ENCODE data around the gene HOXD13. TPM values are rescaled to one million over a fixed set of nuclear protein-coding genes. Genes with fewer than 3 reads are reported as not detected.

HOXD13 gene
- total RNA-seq, 2 experiments from 2014 or later = not detected

DNA sequence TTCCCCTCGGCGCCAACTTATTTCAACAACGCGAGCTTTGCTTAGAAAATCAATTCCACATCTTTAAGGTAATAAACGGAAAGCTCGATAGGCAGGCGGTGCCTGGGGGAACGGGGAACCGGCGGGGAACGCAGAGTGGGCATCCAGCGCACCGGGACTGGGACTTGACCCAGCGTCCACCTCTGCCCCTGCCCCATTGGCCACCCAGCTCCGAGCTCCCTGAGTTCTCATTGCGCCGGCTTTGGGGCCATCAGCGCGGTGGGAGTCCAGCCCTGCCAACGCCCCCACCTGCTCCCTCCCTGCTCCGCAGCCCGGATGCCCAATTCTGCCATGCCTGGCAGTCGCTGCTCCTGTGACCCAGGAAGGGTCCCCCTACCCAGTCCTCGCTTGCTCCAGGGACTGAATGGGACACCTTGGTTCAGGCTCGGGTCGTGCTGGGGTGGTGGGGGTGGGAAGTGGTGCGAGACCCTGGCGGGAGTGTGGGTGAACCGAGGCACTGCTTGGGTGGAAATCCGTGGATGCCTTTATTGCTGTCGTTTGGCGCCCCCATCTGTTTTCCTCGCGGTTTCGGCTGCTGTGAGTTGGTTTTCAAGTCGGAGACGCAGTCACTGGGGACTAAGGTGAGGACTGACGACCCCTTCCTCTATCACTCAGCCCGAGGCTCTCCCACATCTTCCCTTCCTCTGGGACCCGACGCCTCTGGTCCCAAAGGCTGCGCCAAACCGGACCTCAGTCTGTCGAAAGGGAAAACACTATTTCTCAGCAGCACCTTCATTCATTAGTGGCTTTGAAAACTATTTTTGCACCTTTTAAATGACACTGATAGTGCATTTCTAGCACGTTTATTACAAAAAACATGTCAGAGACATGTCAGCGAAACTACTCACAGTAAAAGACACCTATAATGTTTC is 6.4 kb upstream of the HOXD13 start:
- H3K9me3 Mint-ChIP-seq = peaks cover 10% of the 10 kb centered on the region
- ATAC-seq (ENCODE audit: poor library complexity) = no peak
- peak overlapping the region; percentile 81 for H3K27ac Mint-ChIP-seq
- no peak overlapping the region for H3K4me3 ChIP-seq (ENCODE audit: low read length)
- POLR2A ChIA-PET = interaction anchor here (0.6 to 1.4 kb wide), 2 partner anchors 10 to 46 kb away, joined by 3 to 4 read pairs; no protein-coding TSS in a partner anchor
- peaks cover 32% of the 10 kb centered on the region for H3K4me1 Mint-ChIP-seq (ENCODE audit: low read depth)
- H3K9me3 ChIP-seq (ENCODE audit: control insufficient read depth in 1 of 2, insufficient read depth in 1 of 2, low read length in 2 of 2) = peaks cover 45 to 73% of the 10 kb centered on the region in 2 experiments
- H3K36me3 ChIP-seq (ENCODE audit: insufficient read depth, low read length) = no peaks in the 10 kb centered on the region
- intact Hi-C loops (cut with DNase I, micrococcal nuclease) = loop anchor here in 1 of 2 experiments (5.0 to 10.0 kb wide), 2 partner anchors 46 to 1751 kb away; partner anchors contain the start of gene SP9
- H3K27me3 ChIP-seq (ENCODE audit: control insufficient read depth in 1 of 2, insufficient read depth in 2 of 2, low read length in 2 of 2) = peaks cover 96 to 100% of the 10 kb centered on the region in 2 experiments
- TF ChIP-seq, protein P1, sequence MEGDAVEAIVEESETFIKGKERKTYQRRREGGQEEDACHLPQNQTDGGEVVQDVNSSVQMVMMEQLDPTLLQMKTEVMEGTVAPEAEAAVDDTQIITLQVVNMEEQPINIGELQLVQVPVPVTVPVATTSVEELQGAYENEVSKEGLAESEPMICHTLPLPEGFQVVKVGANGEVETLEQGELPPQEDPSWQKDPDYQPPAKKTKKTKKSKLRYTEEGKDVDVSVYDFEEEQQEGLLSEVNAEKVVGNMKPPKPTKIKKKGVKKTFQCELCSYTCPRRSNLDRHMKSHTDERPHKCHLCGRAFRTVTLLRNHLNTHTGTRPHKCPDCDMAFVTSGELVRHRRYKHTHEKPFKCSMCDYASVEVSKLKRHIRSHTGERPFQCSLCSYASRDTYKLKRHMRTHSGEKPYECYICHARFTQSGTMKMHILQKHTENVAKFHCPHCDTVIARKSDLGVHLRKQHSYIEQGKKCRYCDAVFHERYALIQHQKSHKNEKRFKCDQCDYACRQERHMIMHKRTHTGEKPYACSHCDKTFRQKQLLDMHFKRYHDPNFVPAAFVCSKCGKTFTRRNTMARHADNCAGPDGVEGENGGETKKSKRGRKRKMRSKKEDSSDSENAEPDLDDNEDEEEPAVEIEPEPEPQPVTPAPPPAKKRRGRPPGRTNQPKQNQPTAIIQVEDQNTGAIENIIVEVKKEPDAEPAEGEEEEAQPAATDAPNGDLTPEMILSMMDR (IDR thresholded peaks at IDR 0.05) = no peak
- H3K4me3 Mint-ChIP-seq = peak overlapping the region; percentile 51
- H3K36me3 Mint-ChIP-seq (ENCODE audit: low read depth) = peaks cover 44% of the 10 kb centered on the region
- CTCF ChIA-PET = no interaction called here
- peaks cover 31% of the 10 kb centered on the region for H3K4me1 ChIP-seq (ENCODE audit: insufficient read depth, low read length)
- no peak overlapping the region for H3K27ac ChIP-seq (ENCODE audit: low read depth in 1 of 2, low read length in 2 of 2)
- DNase-seq = no peak
- peaks cover 98% of the 10 kb centered on the region for H3K27me3 Mint-ChIP-seq

DNA sequence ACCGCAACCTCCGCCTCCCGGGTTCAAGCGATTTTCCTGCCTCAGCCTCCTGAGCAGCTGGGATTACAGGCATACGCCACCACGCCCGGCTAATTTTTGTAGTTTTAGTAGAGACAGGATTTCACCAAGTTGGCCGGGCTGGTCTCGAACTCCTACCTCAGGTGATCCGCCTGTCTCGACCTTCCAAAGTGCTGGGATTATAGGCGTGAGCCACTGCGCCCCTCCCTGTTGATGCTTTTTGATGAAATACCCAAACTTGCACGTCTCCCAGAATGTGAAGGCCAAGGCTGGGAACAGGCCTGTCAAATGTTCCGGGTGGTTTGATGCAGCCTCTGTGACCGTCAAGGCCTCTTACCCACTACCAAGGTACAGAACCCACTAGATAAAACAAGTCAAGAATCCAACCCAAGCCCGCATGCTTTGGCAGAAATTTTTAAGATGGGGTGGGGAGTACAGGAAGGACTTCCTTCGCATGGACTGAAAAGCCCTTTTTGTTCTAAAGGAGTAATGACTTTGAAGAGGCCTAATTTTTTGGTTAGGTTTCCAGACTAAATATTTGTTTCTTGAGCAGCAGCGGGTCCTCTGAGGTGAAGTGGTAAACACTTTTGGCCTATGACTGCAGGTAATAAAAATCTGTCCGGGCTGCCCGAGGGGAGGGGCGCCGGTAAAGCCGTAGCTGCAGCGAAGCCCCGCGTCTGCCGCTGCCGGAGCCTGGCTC is 5.0 kb upstream of the HOXD13 start:
- Mint-ChIP-seq H3K9me3 (peaks cover 10% of the 10 kb centered on the region), H3K36me3 (ENCODE audit: low read depth) (peaks cover 37% of the 10 kb centered on the region), H3K27me3 (peaks cover 98% of the 10 kb centered on the region), H3K4me1 (ENCODE audit: low read depth) (peaks cover 33% of the 10 kb centered on the region), H3K27ac (peak overlapping the region; percentile 78), H3K4me3 (peak overlapping the region; percentile 72)
- Histone ChIP-seq H3K27me3 (ENCODE audit: control insufficient read depth in 1 of 2, insufficient read depth in 2 of 2, low read length in 2 of 2) (peaks cover 94 to 97% of the 10 kb centered on the region in 2 experiments), H3K36me3 (ENCODE audit: insufficient read depth, low read length) (no peaks in the 10 kb centered on the region), H3K4me3 (ENCODE audit: low read length) (no peak overlapping the region), H3K9me3 (ENCODE audit: control insufficient read depth in 1 of 2, insufficient read depth in 1 of 2, low read length in 2 of 2) (peaks cover 32 to 72% of the 10 kb centered on the region in 2 experiments), H3K4me1 (ENCODE audit: insufficient read depth, low read length) (peaks cover 34% of the 10 kb centered on the region), H3K27ac (ENCODE audit: low read depth in 1 of 2, low read length in 2 of 2) (no peak overlapping the region)
- ChIA-PET CTCF (no interaction called here), POLR2A (interaction anchor here (1.5 kb wide), 1 partner anchor 10 kb away, joined by 4 read pairs; no protein-coding TSS in a partner anchor)
- TF ChIP-seq, protein P1 (IDR thresholded peaks at IDR 0.05) = no peak
- peak in 1 of 14 experiments; percentile 24 for DNase-seq
- ATAC-seq (ENCODE audit: poor library complexity) = no peak
- intact Hi-C loops (cut with DNase I, micrococcal nuclease) = loop anchor here in 1 of 2 experiments (5.0 to 10.0 kb wide), 2 partner anchors 45 to 1753 kb away; partner anchors contain the start of gene SP9

Measured in CD4-positive, alpha-beta T cell (primary cell).